Large intestine (tissue), 3 donors: ENCODE measurements around the gene NTM. TPM values are rescaled to one million over a fixed set of nuclear protein-coding genes. Genes with fewer than 3 reads are reported as not detected.
A peak's percentile ranks its signal among the peaks of the same experiment; 100 is the strongest.

Experiments used
- DNase-seq, 2 donors: peaks; one replicate each; pipeline versions ENCODE4 v3.0.0 to v3.0.0-alpha.2; 2013
- H3K27ac ChIP-seq: one replicate; pipeline ENCODE4 v1.5.1; 2013; ENCODE audit warnings: low read length
- H3K27me3 ChIP-seq: 2 replicates; pipeline ENCODE4 v1.6.1; 2013; ENCODE audit warnings: low read length; ENCODE audit not compliant: control insufficient read depth, insufficient read depth
- H3K36me3 ChIP-seq: 2 replicates; pipeline ENCODE4 v1.6.1; 2013; ENCODE audit warnings: low read length; ENCODE audit not compliant: control insufficient read depth, insufficient read depth
- H3K4me1 ChIP-seq: one replicate; pipeline ENCODE4 v1.6.1; 2013; ENCODE audit warnings: low read length; ENCODE audit not compliant: control insufficient read depth, insufficient read depth
- H3K4me3 ChIP-seq: one replicate; pipeline ENCODE4 v1.5.1; 2013; ENCODE audit warnings: low read length
- H3K9me3 ChIP-seq: one replicate; pipeline ENCODE4 v1.6.1; 2013; ENCODE audit warnings: mild to moderate bottlenecking, low read depth, low read length, moderate library complexity; ENCODE audit not compliant: control insufficient read depth
- WGBS: methylation state at CpG from one replicate; pipeline ENCODE4 v1.1.5; 2013; ENCODE audit warnings: low lambda C conversion rate; ENCODE audit not compliant: insufficient coverage; 5-methylcytosine and 5-hydroxymethylcytosine counted together
- polyA plus RNA-seq: library from polyadenylated mRNA; unstranded; fragments of 120-200 nt; gene quantifications from one replicate; pipeline ENCODE4 v1.2.1, GENCODE V29; 2013

The NTM gene
- polyA plus RNA-seq, 1 donor = 17.2 TPM

GRCh38 chr11:132122735-132123134 is 752.3 kb downstream of the NTM start:
- H3K27ac ChIP-seq = no peak overlapping the region
- peaks cover 8% of the 10 kb centered on the region for H3K9me3 ChIP-seq
- DNase-seq = no peak
- peaks cover 4% of the 10 kb centered on the region for H3K27me3 ChIP-seq
- 70% methylated on average over 1 of the region's 4 CpGs for WGBS
- H3K36me3 ChIP-seq = no peaks in the 10 kb centered on the region
- H3K4me1 ChIP-seq = peaks cover 8% of the 10 kb centered on the region
- no peak overlapping the region for H3K4me3 ChIP-seq

GRCh38 chr11:132123449-132123848 is 753.0 kb downstream of the NTM start:
- H3K27ac ChIP-seq = no peak overlapping the region
- DNase-seq = no peak
- 67% methylated on average over 1 of the region's 10 CpGs for whole genome bisulfite sequencing
- H3K36me3 ChIP-seq = no peaks in the 10 kb centered on the region
- peaks cover 8% of the 10 kb centered on the region for H3K4me1 ChIP-seq
- H3K27me3 ChIP-seq = peaks cover 4% of the 10 kb centered on the region
- no peak overlapping the region for H3K4me3 ChIP-seq
- H3K9me3 ChIP-seq = peaks cover 8% of the 10 kb centered on the region

GRCh38 chr11:132123854-132124835 is 753.7 kb downstream of the NTM start:
- peaks cover 8% of the 10 kb centered on the region for H3K9me3 ChIP-seq
- H3K4me1 ChIP-seq = peaks cover 8% of the 10 kb centered on the region
- peaks cover 4% of the 10 kb centered on the region for H3K27me3 ChIP-seq
- WGBS = no CpG with 5 or more reads among the region's 21 CpGs
- no peak overlapping the region for H3K4me3 ChIP-seq
- H3K27ac ChIP-seq = no peak overlapping the region
- DNase-seq = no peak
- H3K36me3 ChIP-seq = no peaks in the 10 kb centered on the region

- Histone ChIP-seq H3K27me3 (peaks cover 8% of the 10 kb centered on the region), H3K4me1 (peaks cover 8% of the 10 kb centered on the region), H3K36me3 (no peaks in the 10 kb centered on the region), H3K4me3 (peak overlapping the region; percentile 28), H3K9me3 (peaks cover 8% of the 10 kb centered on the region), H3K27ac (peak overlapping the region; percentile 27)
- WGBS = no CpG with 5 or more reads among the region's 22 CpGs
- peak in 1 of 2 donors; percentile 6 for DNase-seq
Measured at GRCh38 chr11:132125988-132126871, 755.8 kb downstream of the NTM start.

- Histone ChIP-seq H3K4me3 (no peak overlapping the region), H3K27ac (peak overlapping the region; percentile 27)
- 25% methylated on average over 3 of the region's 19 CpGs for WGBS
Measured at GRCh38 chr11:132126973-132127899, 756.8 kb downstream of the NTM start.

GRCh38 chr11:132127900-132128288 is 757.5 kb downstream of the NTM start:
- peaks cover 13% of the 10 kb centered on the region for H3K27me3 ChIP-seq
- no CpG with 5 or more reads among the region's 2 CpGs for WGBS
- no peaks in the 10 kb centered on the region for H3K36me3 ChIP-seq
- DNase-seq = no peak
- H3K4me1 ChIP-seq = peaks cover 8% of the 10 kb centered on the region
- H3K4me3 ChIP-seq = no peak overlapping the region
- H3K27ac ChIP-seq = no peak overlapping the region
- peaks cover 8% of the 10 kb centered on the region for H3K9me3 ChIP-seq

More at GRCh38 chr11:132126973-132127899, 756.8 kb downstream of the NTM start:
- Histone ChIP-seq H3K9me3 (peaks cover 8% of the 10 kb centered on the region), H3K27me3 (peaks cover 13% of the 10 kb centered on the region), H3K4me1 (peaks cover 8% of the 10 kb centered on the region), H3K36me3 (no peaks in the 10 kb centered on the region)
- DNase-seq = peak; percentile 25 to 35

- Histone ChIP-seq H3K4me3 (no peak overlapping the region), H3K27ac (no peak overlapping the region), H3K36me3 (no peaks in the 10 kb centered on the region), H3K9me3 (no peaks in the 10 kb centered on the region), H3K4me1 (peaks cover 8% of the 10 kb centered on the region), H3K27me3 (peaks cover 12% of the 10 kb centered on the region)
- DNase-seq = no peak
- WGBS = 100% methylated on average over 1 of the region's 4 CpGs
Measured at GRCh38 chr11:132131047-132131446, 760.6 kb downstream of the NTM start.

GRCh38 chr11:132131961-132132360 is 761.5 kb downstream of the NTM start:
- 82% methylated on average over 2 of the region's 9 CpGs for WGBS
- Histone ChIP-seq H3K27ac (no peak overlapping the region), H3K36me3 (no peaks in the 10 kb centered on the region), H3K4me1 (no peaks in the 10 kb centered on the region), H3K27me3 (peaks cover 9% of the 10 kb centered on the region), H3K4me3 (no peak overlapping the region), H3K9me3 (no peaks in the 10 kb centered on the region)
- DNase-seq = no peak

GRCh38 chr11:132134322-132134721 is 763.9 kb downstream of the NTM start:
- H3K27ac ChIP-seq = no peak overlapping the region
- WGBS = 80% methylated on average over 2 of the region's 5 CpGs

More at GRCh38 chr11:132134322-132134721, 763.9 kb downstream of the NTM start:
- H3K4me1 ChIP-seq = no peaks in the 10 kb centered on the region
- no peak for DNase-seq
- H3K27me3 ChIP-seq = peaks cover 9% of the 10 kb centered on the region
- H3K9me3 ChIP-seq = no peaks in the 10 kb centered on the region
- H3K36me3 ChIP-seq = no peaks in the 10 kb centered on the region
- H3K4me3 ChIP-seq = no peak overlapping the region
